ENCODE data around the gene FAM3A.
"Not testable (repeated sequence)": the region's sequence is repeated elsewhere in the genome, so short reads cannot be mapped to it uniquely, and the experiment has no call there.

- TF ChIP-seq CTCF (IDR thresholded peaks at IDR 0.05 in 2 of 3, conservative IDR thresholded peaks at IDR 0.05 in 1 of 3; ENCODE audit: borderline replicate concordance in 1 of 3, insufficient read depth in 1 of 3, low read depth in 2 of 3, low read length in 2 of 3); POLR2AphosphoS5 (IDR thresholded peaks at IDR 0.05; ENCODE audit: low read depth, low read length); POLR2A (IDR thresholded peaks at IDR 0.05; ENCODE audit: borderline replicate concordance, extremely low read depth, insufficient read depth, insufficient read length); RAD21 (IDR thresholded peaks at IDR 0.05; ENCODE audit: low read depth); SP1 (IDR thresholded peaks at IDR 0.05; ENCODE audit: low read depth); MAX (IDR thresholded peaks at IDR 0.05); ZBTB33 (IDR thresholded peaks at IDR 0.05; ENCODE audit: extremely low read depth, insufficient replicate concordance, low read length); CEBPB (IDR thresholded peaks at IDR 0.05; ENCODE audit: low read depth); EZH2 (IDR thresholded peaks at IDR 0.05); SIN3A (IDR thresholded peaks at IDR 0.05; ENCODE audit: low read depth); ZFX (IDR thresholded peaks at IDR 0.05): not testable (repeated sequence)
Observed at GRCh38 chrX:154558896-154559295, 42.9 kb upstream of the FAM3A start.
